Astrocyte of the cerebellum (primary cell): ENCODE data around the gene TLE5.
A peak's percentile ranks its signal among the peaks of the same experiment; 100 is the strongest.

Experiments
- DNase-seq: peaks from one replicate; pipeline ENCODE4 v3.0.0-alpha.2; 2011; ENCODE audit warnings: low read depth
- H3K4me3 ChIP-seq: 2 replicates; pipeline ENCODE4 v1.5.1; 2011; ENCODE audit warnings: mild to moderate bottlenecking, low read depth, low read length, moderate library complexity
- CTCF ChIP-seq: IDR thresholded peaks from 2 replicates; pipeline ENCODE4 v1.5.1; 2012; ENCODE audit warnings: low read length, low read depth, moderate library complexity, mild to moderate bottlenecking; ENCODE audit errors: missing control alignments
- in situ Hi-C: cut with HindIII; loops from 2 replicates; pipeline ENCODE4 v1.10.0; 2017; ENCODE audit warnings: low sequenced_read_pairs

The TLE5 gene

GRCh38 chr19:3083964-3084363 lies 21.7 kb upstream of the TLE5 start:
- in situ Hi-C loops: no loop called here
- no peak overlapping the region for H3K4me3 ChIP-seq
- DNase-seq: no peak
- no peak for TF ChIP-seq CTCF

GRCh38 chr19:3082331-3082730 lies 20.0 kb upstream of the TLE5 start:
- TF ChIP-seq CTCF: no peak
- DNase-seq: no peak
- in situ Hi-C loops: no loop called here
- H3K4me3 ChIP-seq: no peak overlapping the region

- in situ Hi-C loops: no loop called here
- no peak overlapping the region for H3K4me3 ChIP-seq
- no peak for DNase-seq
- TF ChIP-seq CTCF: no peak
Measured at GRCh38 chr19:3080286-3080685, 18.0 kb upstream of the TLE5 start.

- no peak for TF ChIP-seq CTCF
- no peak for DNase-seq
- H3K4me3 ChIP-seq: no peak overlapping the region
- in situ Hi-C loops: no loop called here
Measured at GRCh38 chr19:3079578-3079977, 17.3 kb upstream of the TLE5 start.

GRCh38 chr19:3075605-3076431 lies 13.5 kb upstream of the TLE5 start:
- peak overlapping the region; percentile 4 for H3K4me3 ChIP-seq
- no peak for DNase-seq
- in situ Hi-C loops: no loop called here
- TF ChIP-seq CTCF: peak; percentile 89

GRCh38 chr19:3073931-3074595 lies 11.8 kb upstream of the TLE5 start:
- peak; percentile 21 for TF ChIP-seq CTCF
- in situ Hi-C loops: no loop called here
- no peak for DNase-seq
- H3K4me3 ChIP-seq: no peak overlapping the region
